GM18867 (cell line): ENCODE measurements around the gene QSER1.

Experiments
- ATAC-seq: cut with Tn5 transposase; IDR thresholded peaks from one replicate; pipeline ENCODE4 v1.9.1; 2021; ENCODE audit warnings: mild to moderate bottlenecking, moderate library complexity; ENCODE audit not compliant: unreplicated experiment

Gene QSER1

GRCh38 chr11:32890843-32891656, 1.6 kb upstream of the QSER1 start:
- no peak for ATAC-seq

GRCh38 chr11:32891657-32892354, 805 bp upstream of the QSER1 start:
- ATAC-seq, result no peak

- no peak for ATAC-seq
Observed at GRCh38 chr11:32893093-32893342, 407 bp downstream of the QSER1 start.

DNA sequence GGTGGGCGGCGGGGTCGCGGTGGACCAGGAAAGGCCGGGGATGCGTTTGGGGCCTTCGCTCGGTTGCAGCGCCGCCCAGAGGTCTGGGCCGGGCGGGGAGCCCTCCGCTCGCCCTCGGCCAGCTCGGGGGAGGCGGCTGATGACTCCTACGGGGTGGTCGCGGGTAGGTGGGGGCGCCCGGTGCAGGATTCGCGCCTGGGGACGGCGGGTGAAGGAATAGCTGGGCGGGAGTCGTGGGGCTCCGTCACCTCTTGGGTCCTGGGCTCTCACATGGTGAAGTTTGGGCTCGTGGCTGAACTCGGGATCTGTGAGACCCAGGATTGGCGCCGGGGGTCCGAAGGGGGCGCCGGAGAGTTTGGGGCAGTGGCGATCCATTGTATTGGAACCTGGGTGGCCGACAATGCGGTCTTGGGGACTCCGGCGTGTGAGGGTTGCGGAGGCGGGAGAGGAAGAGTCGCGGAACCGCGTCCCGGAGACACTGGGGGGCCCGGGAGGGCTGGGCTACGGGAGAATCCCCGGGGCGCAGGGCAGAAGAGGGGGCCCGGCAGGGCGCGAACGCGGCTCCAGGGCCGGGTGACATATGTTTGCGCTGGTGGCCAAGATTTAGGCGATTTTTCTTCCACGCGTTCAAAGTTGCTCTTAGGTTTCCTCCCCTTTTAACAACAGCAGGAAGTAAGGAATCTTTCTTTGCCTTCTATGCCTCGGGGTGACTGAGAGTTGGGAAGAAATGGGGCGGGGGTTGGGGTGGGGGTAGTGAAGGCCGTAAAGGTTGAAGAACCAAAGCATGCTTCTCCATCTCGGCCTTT, 935 bp downstream of the QSER1 start:
- ATAC-seq, result peak; percentile 41

DNA sequence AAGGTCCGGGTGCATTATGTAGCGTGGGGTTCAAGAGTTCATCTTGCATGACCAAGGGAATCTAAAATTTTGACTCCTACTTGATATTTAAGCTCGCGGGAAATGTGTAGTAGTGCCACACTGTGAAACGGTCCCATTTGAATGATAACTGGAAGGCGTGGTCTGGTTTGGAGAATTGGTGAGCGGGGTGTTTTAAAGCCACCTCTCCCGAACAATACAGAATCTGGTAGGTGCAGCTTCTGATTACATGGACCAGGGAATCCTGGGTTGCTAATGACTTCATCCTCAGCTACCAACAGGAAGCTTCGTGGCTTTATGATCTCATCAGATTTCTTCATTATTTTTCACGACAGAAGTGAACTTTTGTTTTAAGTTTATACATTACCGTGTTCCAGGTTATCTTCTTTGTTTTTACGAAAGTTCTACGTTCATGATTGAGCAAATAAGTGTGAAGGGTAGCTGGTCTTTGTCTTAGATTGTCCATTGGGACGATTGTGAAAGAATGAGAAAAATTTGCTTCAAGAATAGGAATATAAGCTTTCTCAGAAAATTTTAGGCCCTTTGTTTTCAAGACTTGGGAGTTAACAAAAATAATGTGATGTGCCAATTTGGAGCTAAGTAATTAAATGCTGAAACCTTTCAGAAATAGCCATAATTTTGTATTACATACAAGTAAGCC, 1.7 kb downstream of the QSER1 start:
- ATAC-seq, result no peak

GRCh38 chr11:32894921-32895320, 2.3 kb downstream of the QSER1 start:
- no peak for ATAC-seq

DNA sequence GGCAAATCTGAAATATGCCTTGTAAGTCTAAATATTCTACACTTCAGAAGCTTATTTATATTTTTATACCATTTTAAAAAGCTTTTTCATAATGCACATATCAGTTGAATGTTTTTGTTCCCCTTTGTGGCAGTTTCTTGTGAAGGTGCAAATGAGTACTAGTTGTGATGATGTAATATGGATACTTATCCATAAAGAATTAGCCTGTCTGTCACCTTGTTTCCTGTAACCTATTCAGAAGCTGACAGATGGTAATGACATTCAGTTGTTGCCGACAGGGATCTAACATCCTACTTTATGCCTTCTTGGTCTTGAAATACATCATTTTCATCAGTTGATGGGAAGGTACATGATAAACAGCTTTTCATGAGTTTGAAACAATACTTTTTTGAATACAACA, 2.9 kb downstream of the QSER1 start:
- no peak for ATAC-seq

DNA sequence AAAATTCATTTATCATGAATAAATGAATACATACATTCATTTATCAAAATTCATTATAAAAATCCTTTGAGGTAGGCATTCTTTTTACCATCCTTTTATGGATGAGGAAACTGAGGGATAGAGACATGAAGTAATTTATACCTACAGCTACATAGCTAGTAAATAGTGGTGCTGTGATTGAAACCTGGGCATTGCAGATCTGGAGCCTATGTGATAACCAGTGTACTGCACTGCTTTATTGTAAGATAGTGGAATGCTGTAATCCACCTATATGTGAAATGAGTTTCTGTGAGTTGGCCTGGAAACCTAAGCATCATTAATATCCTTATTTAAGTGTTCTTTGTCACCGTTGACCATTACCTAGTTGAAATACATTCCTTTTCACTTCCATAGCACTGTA, 4.5 kb downstream of the QSER1 start:
- ATAC-seq, result no peak

DNA sequence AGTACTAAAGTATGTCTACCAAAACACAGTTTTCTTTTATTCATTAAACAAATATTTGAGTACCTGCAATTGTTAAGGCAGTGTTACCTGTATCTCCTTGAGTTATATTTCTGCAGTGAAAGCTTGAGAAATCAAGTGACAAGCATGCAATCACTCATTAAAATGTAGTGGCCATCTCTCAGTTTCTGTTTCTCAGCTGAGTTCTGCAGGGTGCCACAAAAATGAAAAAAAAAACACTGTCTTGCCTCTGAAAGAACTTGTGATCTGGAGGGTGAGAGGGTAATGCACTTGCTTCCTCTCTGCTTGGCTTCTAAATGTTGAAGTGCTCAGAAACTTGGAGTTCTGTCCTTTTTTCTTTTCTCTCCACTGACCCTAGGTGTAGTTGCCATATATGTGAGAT, 6.8 kb downstream of the QSER1 start:
- ATAC-seq, result peak; percentile 80

GRCh38 chr11:32902089-32902665, 9.6 kb downstream of the QSER1 start:
- ATAC-seq, result no peak

DNA sequence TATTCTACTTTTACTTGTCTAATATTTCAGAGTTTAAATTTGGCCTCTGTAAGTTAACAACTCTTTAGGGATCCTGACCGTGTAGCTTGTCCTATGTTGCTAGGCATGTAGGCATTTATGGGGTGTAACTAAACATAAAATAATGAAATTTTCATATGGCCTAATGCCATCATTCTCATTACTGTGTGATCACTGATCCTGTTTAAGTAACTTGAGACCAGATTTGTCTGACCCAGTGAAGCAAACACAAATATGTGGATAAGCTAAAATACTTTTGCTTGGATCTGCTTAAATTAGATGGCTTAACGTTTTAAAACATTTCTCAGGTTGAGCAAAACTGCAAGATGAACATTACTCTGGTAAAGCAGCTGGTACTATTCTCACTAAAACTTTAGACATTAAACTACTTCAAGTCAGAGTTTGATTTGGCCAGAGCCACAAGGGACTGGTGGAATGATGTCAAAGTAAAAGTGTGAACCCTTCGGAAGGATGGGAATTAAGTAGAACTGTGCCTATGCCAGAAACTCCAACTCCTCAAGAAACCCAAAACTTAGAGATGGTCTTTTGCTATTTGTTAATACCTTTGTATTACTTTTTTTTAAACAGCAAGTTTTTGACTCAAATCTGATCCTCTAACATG, 12.5 kb downstream of the QSER1 start:
- no peak for ATAC-seq

- ATAC-seq, result no peak
Observed at GRCh38 chr11:32908619-32909018, 16.0 kb downstream of the QSER1 start.

- ATAC-seq, result no peak
Observed at GRCh38 chr11:32911413-32911812, 18.8 kb downstream of the QSER1 start.

GRCh38 chr11:32913445-32913844, 20.8 kb downstream of the QSER1 start:
- ATAC-seq, result no peak

- ATAC-seq, result no peak
Observed at GRCh38 chr11:32916361-32916760, 23.8 kb downstream of the QSER1 start.

- ATAC-seq, result no peak
Observed at GRCh38 chr11:32916994-32917393, 24.4 kb downstream of the QSER1 start.

GRCh38 chr11:32918427-32918826, 25.8 kb downstream of the QSER1 start:
- ATAC-seq, result no peak

GRCh38 chr11:32919338-32919737, 26.7 kb downstream of the QSER1 start:
- no peak for ATAC-seq

GRCh38 chr11:32920570-32920969, 28.0 kb downstream of the QSER1 start:
- ATAC-seq, result no peak

DNA sequence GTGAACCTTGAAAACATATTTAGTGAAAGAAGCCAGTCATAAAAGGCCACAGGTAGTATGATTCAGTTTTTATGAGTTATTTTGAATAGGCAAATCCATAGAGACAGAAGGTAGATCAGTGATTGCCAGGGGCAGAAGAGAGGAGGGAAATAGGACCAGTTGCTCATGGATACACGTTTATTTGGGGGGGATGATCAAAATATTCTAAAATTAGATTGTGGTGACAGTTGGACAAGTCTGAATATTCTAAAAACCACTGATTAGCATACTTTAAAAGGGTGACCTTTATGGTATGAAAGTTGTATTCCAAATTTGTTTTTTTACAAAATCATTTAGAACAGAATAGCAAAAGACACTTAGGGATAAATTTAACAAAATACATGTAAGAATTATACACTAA, 28.6 kb downstream of the QSER1 start:
- ATAC-seq, result no peak

DNA sequence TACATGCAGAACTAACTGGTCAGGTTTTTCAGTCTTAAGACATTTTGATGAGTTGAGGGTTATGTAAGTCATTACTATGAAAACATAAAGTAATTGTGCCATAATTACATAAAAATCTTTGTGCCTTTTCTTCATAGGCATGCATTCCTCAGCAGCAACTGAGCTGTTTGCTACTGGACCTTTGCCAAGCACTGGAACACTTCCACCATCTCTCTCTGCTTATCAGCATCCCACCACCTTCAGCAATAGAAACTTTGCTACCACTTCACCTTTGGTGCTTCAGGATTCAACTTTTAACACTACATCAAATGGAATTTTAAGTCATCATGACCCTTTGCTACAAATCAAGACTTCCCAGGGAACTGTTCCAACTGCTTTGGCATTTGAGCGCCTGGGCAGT, 39.0 kb downstream of the QSER1 start:
- ATAC-seq, result no peak
